ENCODE data around the gene ANKRD53.
"Not testable (repeated sequence)": the region's sequence is repeated elsewhere in the genome, so short reads cannot be mapped to it uniquely, and the experiment has no call there.

ANKRD53 gene

DNA sequence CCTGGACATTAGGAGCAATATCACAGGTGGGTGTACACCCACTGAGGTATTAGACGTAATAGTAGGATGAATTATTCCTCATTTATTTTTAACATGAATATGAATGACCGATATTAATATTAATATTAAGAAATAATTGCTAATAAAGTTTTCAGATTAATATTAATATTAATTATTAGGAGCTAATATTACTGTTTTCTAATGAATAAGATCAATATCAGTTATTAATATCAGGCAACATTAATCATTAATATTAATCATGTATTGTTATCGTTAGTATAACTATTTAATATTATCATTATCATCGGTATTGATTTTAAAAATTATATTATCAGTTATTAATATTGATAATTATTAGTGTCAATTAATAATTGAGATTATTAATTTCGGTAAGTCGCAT, 41.6 kb downstream of the ANKRD53 start:
- not testable (repeated sequence) for DNase-seq

DNA sequence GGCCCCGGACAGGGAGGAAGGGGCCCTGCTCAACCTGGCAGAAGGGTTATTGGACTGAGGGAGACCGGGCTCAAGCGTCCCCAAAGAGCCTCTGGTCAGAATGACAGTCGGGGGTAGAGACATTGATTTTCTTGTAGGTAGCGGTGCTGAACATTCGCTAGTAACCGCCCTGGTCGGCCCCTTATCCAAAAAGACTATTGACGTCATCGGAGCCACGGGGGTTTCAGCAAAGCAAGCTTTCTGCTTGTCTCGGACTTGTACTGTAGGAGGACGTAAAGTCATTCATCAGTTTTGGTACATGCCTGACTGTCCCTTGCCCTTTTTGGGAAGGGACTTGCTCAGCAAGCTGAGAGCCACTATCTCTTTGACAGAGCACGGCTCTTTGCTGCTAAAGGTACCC, 43.0 kb downstream of the ANKRD53 start:
- DNase-seq, result not testable (repeated sequence)

DNA sequence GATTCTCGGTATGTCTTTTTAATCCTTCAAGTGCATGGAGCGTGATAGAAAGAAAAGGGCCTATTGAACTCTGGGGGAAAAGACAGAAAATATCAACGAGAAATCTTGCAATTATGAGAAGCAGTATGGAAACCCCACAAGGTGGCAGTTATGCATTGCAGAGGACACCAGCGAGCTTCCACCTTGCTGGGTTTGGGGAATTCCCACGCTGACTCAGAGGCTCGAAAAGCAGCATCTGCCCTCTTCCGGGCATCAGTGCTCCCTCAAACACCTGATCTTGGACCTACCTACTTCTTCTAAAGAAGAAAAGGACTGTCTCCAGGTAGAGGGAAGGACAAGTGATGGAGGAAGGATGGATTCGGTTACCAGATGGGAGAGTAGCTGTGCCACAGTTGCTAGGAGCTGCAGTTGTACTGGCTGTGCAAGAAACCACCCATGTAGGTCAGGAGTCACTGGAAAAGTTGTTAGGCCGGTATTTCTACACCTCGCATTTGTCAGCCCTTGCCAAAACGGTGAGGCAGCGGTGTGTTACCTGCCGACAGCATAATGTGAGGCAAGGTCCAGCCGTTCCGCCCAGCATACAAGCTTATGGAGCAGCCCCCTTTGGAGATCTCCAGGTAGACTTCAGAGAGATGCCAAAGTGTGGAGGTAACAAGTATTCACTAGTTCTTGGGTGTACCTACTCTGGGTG, 45.3 kb downstream of the ANKRD53 start:
- not testable (repeated sequence) for DNase-seq

Data from NCI-H1436 treated with DMSO at 0.1 percent for 48 hours (cell line).